HEK293 (cell line): ENCODE measurements around the gene HDAC10.

Source experiments
- CTCF ChIA-PET: fragments of 350-600 bp; formaldehyde crosslinking; extraction: SDS; loops from one replicate; lab custom pipeline; 2021; ENCODE audit warnings: antibody characterized with exemption; lab: Yijun Ruan, JAX
- POLR2A ChIA-PET: fragments of 300-600 bp; formaldehyde crosslinking; extraction: SDS; loops from one replicate; lab custom pipeline; 2020; ENCODE audit warnings: antibody characterized with exemption, inconsistent platforms; lab: Yijun Ruan, JAX
- H3K27ac ChIP-seq: fragments of 200-500 bp; sonication (Bioruptor generic); 2 replicates; pipeline ENCODE4 v1.5.1; 2014; ENCODE audit warnings: low read depth, low read length, control low read depth, inconsistent platforms; ENCODE audit errors: extremely low read depth
- H3K36me3 ChIP-seq, 2 experiments: fragments of 200-500 bp in 1 of 2; sonication (Bioruptor generic) in 1 of 2; 1 replicate in 1 of 2; 2 replicates in 1 of 2; pipeline ENCODE4 v1.5.1; 2014 to 2017; ENCODE audit warnings: inconsistent platforms in 2 of 2, low read length in 2 of 2; ENCODE audit not compliant: control insufficient read depth in 2 of 2, insufficient read depth in 1 of 2
- H3K4me1 ChIP-seq: fragments of 200-500 bp; sonication (Bioruptor generic); 2 replicates; pipeline ENCODE4 v1.5.1; 2014; ENCODE audit warnings: mild to moderate bottlenecking, low read length, inconsistent platforms; ENCODE audit not compliant: control insufficient read depth, insufficient read depth
- H3K4me3 ChIP-seq: 2 replicates; pipeline ENCODE4 v1.5.1; 2011; ENCODE audit warnings: low read depth, mild to moderate bottlenecking, control low read depth, low read length, moderate library complexity
- H3K9me3 ChIP-seq: fragments of 200-500 bp; sonication (Bioruptor generic); 2 replicates; pipeline ENCODE4 v1.5.1; 2014; ENCODE audit warnings: low read depth, low read length, inconsistent platforms; ENCODE audit not compliant: control insufficient read depth, insufficient read depth
- GLIS2 ChIP-seq: fragments of 450-650 bp; formaldehyde crosslinking; IDR thresholded peaks from 2 replicates; pipeline ENCODE4 v1.5.1; 2016; ENCODE audit warnings: missing biosample characterization, missing genetic modification characterization
- MEIS1 ChIP-seq: sonication (generic); formaldehyde crosslinking; IDR thresholded peaks from 2 replicates; pipeline ENCODE4 v1.8.1; 2022; ENCODE audit warnings: missing genetic modification reagents, mild to moderate bottlenecking, borderline replicate concordance
- SALL2 ChIP-seq: fragments of 450-650 bp; formaldehyde crosslinking; IDR thresholded peaks from 2 replicates; pipeline ENCODE4 v1.5.0; 2017; ENCODE audit warnings: missing biosample characterization, mild to moderate bottlenecking, missing genetic modification characterization, borderline replicate concordance
- YY2 ChIP-seq: fragments of 450-650 bp; formaldehyde crosslinking; IDR thresholded peaks from 2 replicates; pipeline ENCODE4 v1.5.1; 2016; ENCODE audit warnings: missing biosample characterization, missing genetic modification characterization
- ZBTB20 ChIP-seq: fragments of 450-650 bp; formaldehyde crosslinking; IDR thresholded peaks from 2 replicates; pipeline ENCODE4 v1.5.1; 2016; ENCODE audit warnings: missing biosample characterization, missing genetic modification characterization
- ZNF133 ChIP-seq: fragments of 450-650 bp; formaldehyde crosslinking; IDR thresholded peaks from 2 replicates; pipeline ENCODE4 v1.5.1; 2016; ENCODE audit warnings: missing biosample characterization, missing genetic modification characterization
- ZNF16 ChIP-seq: fragments of 450-650 bp; formaldehyde crosslinking; IDR thresholded peaks from 2 replicates; pipeline ENCODE4 v1.5.1; 2016; ENCODE audit warnings: low read depth, missing biosample characterization, missing genetic modification characterization
- ZNF202 ChIP-seq: fragments of 450-650 bp; formaldehyde crosslinking; IDR thresholded peaks from 2 replicates; pipeline ENCODE4 v1.5.1; 2016; ENCODE audit warnings: missing biosample characterization, missing genetic modification characterization, borderline replicate concordance
- ZNF221 ChIP-seq: fragments of 450-650 bp; formaldehyde crosslinking; IDR thresholded peaks from 2 replicates; pipeline ENCODE4 v1.5.1; 2017; ENCODE audit warnings: missing biosample characterization, missing genetic modification characterization, borderline replicate concordance
- ZNF24 ChIP-seq: fragments of 450-650 bp; formaldehyde crosslinking; IDR thresholded peaks from 2 replicates; pipeline ENCODE4 v1.5.1; 2016; ENCODE audit warnings: missing biosample characterization, missing genetic modification characterization
- ZNF248 ChIP-seq: fragments of 450-650 bp; formaldehyde crosslinking; IDR thresholded peaks from 2 replicates; pipeline ENCODE4 v1.5.1; 2017; ENCODE audit warnings: missing biosample characterization, missing genetic modification characterization
- ZNF514 ChIP-seq: fragments of 450-650 bp; formaldehyde crosslinking; IDR thresholded peaks from 2 replicates; pipeline ENCODE4 v1.5.1; 2016; ENCODE audit warnings: missing biosample characterization, missing genetic modification characterization
- ZNF629 ChIP-seq: fragments of 450-650 bp; formaldehyde crosslinking; IDR thresholded peaks from 2 replicates; pipeline ENCODE4 v1.5.1; 2017; ENCODE audit warnings: missing biosample characterization, missing genetic modification characterization
- ZNF660 ChIP-seq: fragments of 450-650 bp; IDR thresholded peaks from 2 replicates; pipeline ENCODE4 v1.5.1; 2018; ENCODE audit warnings: missing biosample characterization, mild to moderate bottlenecking, missing genetic modification characterization
- TF ChIP-seq, protein P1 (sequence below): fragments of 450-650 bp; formaldehyde crosslinking; IDR thresholded peaks from 2 replicates; pipeline ENCODE4 v1.5.1; 2016; ENCODE audit warnings: missing biosample characterization, missing genetic modification characterization
- TF ChIP-seq, protein P2 (sequence below): fragments of 450-650 bp; formaldehyde crosslinking; IDR thresholded peaks from 2 replicates; pipeline ENCODE4 v1.5.1; 2016; ENCODE audit warnings: missing biosample characterization, missing genetic modification characterization
- TF ChIP-seq, protein P3 (sequence below): fragments of 450-650 bp; formaldehyde crosslinking; IDR thresholded peaks from 2 replicates; pipeline ENCODE4 v1.5.1; 2016; ENCODE audit warnings: missing biosample characterization, missing genetic modification characterization
- TF ChIP-seq, protein P4 (sequence below): fragments of 450-650 bp; formaldehyde crosslinking; IDR thresholded peaks from 2 replicates; pipeline ENCODE4 v1.5.1; 2016; ENCODE audit warnings: missing biosample characterization, missing genetic modification characterization, low read depth

The HDAC10 gene

DNA sequence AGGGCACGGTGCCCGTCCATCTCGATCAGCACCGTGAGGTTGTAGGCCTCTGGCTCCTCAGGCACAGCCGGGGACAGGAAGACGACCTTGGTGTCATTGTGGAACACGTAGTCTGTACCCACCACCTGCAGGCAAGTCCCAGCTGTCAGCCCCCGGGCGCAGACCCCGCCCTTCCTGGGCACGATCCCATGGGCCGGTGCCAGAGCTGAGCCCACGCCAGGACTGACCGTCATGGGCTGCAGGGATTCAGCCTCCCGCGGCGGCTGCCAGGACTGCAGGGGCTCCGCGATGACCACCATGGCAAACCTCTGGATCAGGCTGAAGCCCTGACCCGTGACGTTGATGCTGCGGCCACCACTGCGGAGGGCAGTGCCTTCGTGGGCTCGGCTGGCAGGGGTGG is 30.9 kb upstream of the HDAC10 start:
- Histone ChIP-seq H3K4me1 (no peaks in the 10 kb centered on the region), H3K27ac (no peak overlapping the region), H3K9me3 (no peaks in the 10 kb centered on the region), H3K36me3 (peaks cover 0 to 94% of the 10 kb centered on the region in 2 experiments; a peak in 2 of 3 replicates), H3K4me3 (no peak overlapping the region)
- TF ChIP-seq ZNF133 (tag by site-specific recombination) = no peak
- TF ChIP-seq, protein P1, sequence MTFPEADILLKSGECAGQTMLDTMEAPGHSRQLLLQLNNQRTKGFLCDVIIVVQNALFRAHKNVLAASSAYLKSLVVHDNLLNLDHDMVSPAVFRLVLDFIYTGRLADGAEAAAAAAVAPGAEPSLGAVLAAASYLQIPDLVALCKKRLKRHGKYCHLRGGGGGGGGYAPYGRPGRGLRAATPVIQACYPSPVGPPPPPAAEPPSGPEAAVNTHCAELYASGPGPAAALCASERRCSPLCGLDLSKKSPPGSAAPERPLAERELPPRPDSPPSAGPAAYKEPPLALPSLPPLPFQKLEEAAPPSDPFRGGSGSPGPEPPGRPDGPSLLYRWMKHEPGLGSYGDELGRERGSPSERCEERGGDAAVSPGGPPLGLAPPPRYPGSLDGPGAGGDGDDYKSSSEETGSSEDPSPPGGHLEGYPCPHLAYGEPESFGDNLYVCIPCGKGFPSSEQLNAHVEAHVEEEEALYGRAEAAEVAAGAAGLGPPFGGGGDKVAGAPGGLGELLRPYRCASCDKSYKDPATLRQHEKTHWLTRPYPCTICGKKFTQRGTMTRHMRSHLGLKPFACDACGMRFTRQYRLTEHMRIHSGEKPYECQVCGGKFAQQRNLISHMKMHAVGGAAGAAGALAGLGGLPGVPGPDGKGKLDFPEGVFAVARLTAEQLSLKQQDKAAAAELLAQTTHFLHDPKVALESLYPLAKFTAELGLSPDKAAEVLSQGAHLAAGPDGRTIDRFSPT = peak; percentile 54; the same call in 1 of the 2 replicates
- POLR2A ChIA-PET = interaction anchor here (1.4 kb wide), 1 partner anchor 13 kb away, joined by 3 read pairs; no protein-coding TSS in a partner anchor
- CTCF ChIA-PET = interaction anchor here (0.7 kb wide), 1 partner anchor 368 kb away, joined by 3 read pairs; no protein-coding TSS in a partner anchor

DNA sequence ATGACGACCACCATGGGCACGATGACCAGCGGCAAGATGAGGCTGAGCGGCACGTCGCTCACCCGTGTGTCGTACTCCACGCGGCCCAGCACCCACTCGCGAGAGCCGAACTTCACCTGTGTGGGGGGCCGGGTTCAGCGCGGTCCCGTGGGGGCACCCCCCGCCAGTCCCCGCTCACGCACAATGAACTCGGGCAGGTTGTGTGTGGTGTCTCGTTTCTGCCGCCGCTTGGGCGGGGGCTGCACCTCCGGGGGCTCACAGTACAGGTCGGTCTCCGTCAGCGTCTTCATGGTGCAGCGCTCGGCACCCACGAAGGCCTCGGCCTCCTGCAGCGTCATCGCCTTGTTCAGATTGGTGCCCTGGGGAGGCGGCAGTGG is 30.3 kb upstream of the HDAC10 start:
- H3K4me1 ChIP-seq = no peaks in the 10 kb centered on the region
- no peak for TF ChIP-seq GLIS2 (tag by site-specific recombination)
- TF ChIP-seq, protein P2, sequence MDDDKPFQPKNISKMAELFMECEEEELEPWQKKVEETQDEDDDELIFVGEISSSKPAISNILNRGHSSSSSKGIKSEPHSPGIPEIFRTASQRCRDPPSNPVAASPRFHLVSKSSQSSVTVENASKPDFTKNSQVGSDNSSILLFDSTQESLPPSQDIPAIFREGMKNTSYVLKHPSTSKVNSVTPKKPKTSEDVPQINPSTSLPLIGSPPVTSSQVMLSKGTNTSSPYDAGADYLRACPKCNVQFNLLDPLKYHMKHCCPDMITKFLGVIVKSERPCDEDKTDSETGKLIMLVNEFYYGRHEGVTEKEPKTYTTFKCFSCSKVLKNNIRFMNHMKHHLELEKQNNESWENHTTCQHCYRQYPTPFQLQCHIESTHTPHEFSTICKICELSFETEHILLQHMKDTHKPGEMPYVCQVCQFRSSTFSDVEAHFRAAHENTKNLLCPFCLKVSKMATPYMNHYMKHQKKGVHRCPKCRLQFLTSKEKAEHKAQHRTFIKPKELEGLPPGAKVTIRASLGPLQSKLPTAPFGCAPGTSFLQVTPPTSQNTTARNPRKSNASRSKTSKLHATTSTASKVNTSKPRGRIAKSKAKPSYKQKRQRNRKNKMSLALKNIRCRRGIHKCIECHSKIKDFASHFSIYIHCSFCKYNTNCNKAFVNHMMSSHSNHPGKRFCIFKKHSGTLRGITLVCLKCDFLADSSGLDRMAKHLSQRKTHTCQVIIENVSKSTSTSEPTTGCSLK = no peak
- TF ChIP-seq ZNF660 = no peak
- no peak for TF ChIP-seq ZNF248 (tag by site-specific recombination)
- TF ChIP-seq ZBTB20 (tag by site-specific recombination) = no peak
- no peak for TF ChIP-seq ZNF24 (tag by site-specific recombination)
- no peak for TF ChIP-seq ZNF514
- TF ChIP-seq, protein P3, sequence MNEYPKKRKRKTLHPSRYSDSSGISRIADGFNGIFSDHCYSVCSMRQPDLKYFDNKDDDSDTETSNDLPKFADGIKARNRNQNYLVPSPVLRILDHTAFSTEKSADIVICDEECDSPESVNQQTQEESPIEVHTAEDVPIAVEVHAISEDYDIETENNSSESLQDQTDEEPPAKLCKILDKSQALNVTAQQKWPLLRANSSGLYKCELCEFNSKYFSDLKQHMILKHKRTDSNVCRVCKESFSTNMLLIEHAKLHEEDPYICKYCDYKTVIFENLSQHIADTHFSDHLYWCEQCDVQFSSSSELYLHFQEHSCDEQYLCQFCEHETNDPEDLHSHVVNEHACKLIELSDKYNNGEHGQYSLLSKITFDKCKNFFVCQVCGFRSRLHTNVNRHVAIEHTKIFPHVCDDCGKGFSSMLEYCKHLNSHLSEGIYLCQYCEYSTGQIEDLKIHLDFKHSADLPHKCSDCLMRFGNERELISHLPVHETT = no peak
- no peak for TF ChIP-seq YY2 (tag by site-specific recombination)
- no peak for TF ChIP-seq SALL2 (tag by site-specific recombination)
- TF ChIP-seq ZNF221 = no peak
- TF ChIP-seq ZNF16 (tag by site-specific recombination) = no peak
- no peak for TF ChIP-seq MEIS1 (CRISPR knock-in tag)
- no peak for TF ChIP-seq ZNF202
- TF ChIP-seq ZNF629 (tag by site-specific recombination) = no peak
- TF ChIP-seq, protein P4, sequence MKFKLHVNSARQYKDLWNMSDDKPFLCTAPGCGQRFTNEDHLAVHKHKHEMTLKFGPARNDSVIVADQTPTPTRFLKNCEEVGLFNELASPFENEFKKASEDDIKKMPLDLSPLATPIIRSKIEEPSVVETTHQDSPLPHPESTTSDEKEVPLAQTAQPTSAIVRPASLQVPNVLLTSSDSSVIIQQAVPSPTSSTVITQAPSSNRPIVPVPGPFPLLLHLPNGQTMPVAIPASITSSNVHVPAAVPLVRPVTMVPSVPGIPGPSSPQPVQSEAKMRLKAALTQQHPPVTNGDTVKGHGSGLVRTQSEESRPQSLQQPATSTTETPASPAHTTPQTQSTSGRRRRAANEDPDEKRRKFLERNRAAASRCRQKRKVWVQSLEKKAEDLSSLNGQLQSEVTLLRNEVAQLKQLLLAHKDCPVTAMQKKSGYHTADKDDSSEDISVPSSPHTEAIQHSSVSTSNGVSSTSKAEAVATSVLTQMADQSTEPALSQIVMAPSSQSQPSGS (tag by site-specific recombination) = no peak
- TF ChIP-seq, all 188 proteins: peak for 0
- H3K4me3 ChIP-seq = no peak overlapping the region
- CTCF ChIA-PET = interaction anchor here (0.7 kb wide), 1 partner anchor 368 kb away, joined by 3 read pairs; no protein-coding TSS in a partner anchor
- POLR2A ChIA-PET = interaction anchor here (1.4 kb wide), 1 partner anchor 12 kb away, joined by 3 read pairs; no protein-coding TSS in a partner anchor
- H3K27ac ChIP-seq = no peak overlapping the region
- H3K9me3 ChIP-seq = no peaks in the 10 kb centered on the region
- H3K36me3 ChIP-seq = peaks cover 0 to 94% of the 10 kb centered on the region in 2 experiments; a peak in 2 of 3 replicates
